Measurements from ENCODE around the gene OARD1. TPM values are rescaled to one million over a fixed set of nuclear protein-coding genes. Genes with fewer than 3 reads are reported as not detected.

The OARD1 gene
- 13.6 and 14.5 TPM in 2 replicates for total RNA-seq

GRCh38 chr6:41071923-41072835, at the start of gene OARD1:
TSS of gene OARD1 (minus strand) at chr6:41072356. CDS start at chr6:41071634, 722 bp downstream.

GRCh38 chr6:41072836-41073202, 663 bp upstream of the OARD1 start, which contains the start of gene NFYA:
TSS of gene NFYA (plus strand) at chr6:41072974. CDS start at chr6:41079090, 6,116 bp downstream.

GRCh38 chr6:41053041-41053440, 19.1 kb downstream of the OARD1 start, which contains the start of gene APOBEC2:
TSS of gene APOBEC2 (plus strand) at chr6:41053202. CDS start at chr6:41053348, 146 bp downstream.

GRCh38 chr6:41042226-41043055, 29.7 kb downstream of the OARD1 start, which contains the start of gene TSPO2:
TSS of gene TSPO2 (plus strand) at chr6:41042467. CDS start at chr6:41042986, 519 bp downstream.

GRCh38 chr6:41039060-41039998, 32.8 kb downstream of the OARD1 start, which contains the start of gene UNC5CL:
TSS of gene UNC5CL (minus strand) at chr6:41039221. CDS start at chr6:41035074, 4,147 bp downstream.

Other genes starting within 250 kb of the OARD1 start
- 0.19 and 0.28 TPM in 2 replicates for gene UNC5CL, start 33.1 kb downstream of the OARD1 start, total RNA-seq
- gene TSPO2, start 29.9 kb downstream of the OARD1 start, total RNA-seq, result not detected in 2 replicates
- gene APOBEC2, start 19.2 kb downstream of the OARD1 start, total RNA-seq, result 0.63 TPM in 1 of 2 replicates, not detected in the other
- gene NFYA, start 618 bp upstream of the OARD1 start, total RNA-seq, result 7.5 and 16.2 TPM in 2 replicates
- gene TREML1, start 82.0 kb upstream of the OARD1 start, total RNA-seq, result not detected in 2 replicates
- 7.9 and 10.3 TPM in 2 replicates for gene TREM2, start 90.8 kb upstream of the OARD1 start, total RNA-seq
- not detected in 2 replicates for gene TREML2, start 128.8 kb upstream of the OARD1 start, total RNA-seq
- not detected in 2 replicates for gene TREML4, start 156.0 kb upstream of the OARD1 start, total RNA-seq
- 3.0 and 6.2 TPM in 2 replicates for gene TREM1, start 214.3 kb upstream of the OARD1 start, total RNA-seq